Mesothelial cell of epicardium (in vitro differentiated cells): ENCODE results near the gene DRG2. TPM values are rescaled to one million over a fixed set of nuclear protein-coding genes. Genes with fewer than 3 reads are reported as not detected.

Experiments
- DNase-seq, 2 experiments: peaks; one replicate each; pipeline ENCODE4 v3.0.0; 2021; ENCODE audit warnings: low spot score in 2 of 2; ENCODE audit not compliant: unreplicated experiment in 2 of 2
- H3K27ac Mint-ChIP-seq: 2 replicates; pipeline ENCODE4 v1.8.0; 2021; ENCODE audit warnings: mixed read lengths
- H3K27me3 Mint-ChIP-seq: 2 replicates; pipeline ENCODE4 v1.8.0; 2021; ENCODE audit warnings: low read depth, mixed read lengths
- H3K36me3 Mint-ChIP-seq: 2 replicates; pipeline ENCODE4 v1.8.0; 2021; ENCODE audit warnings: mixed read lengths
- H3K4me1 Mint-ChIP-seq: 2 replicates; pipeline ENCODE4 v1.8.0; 2021; ENCODE audit warnings: mixed read lengths
- H3K4me3 Mint-ChIP-seq: 2 replicates; pipeline ENCODE4 v1.8.0; 2021; ENCODE audit warnings: mild to moderate bottlenecking, moderate library complexity, mixed read lengths
- H3K9me3 Mint-ChIP-seq: 2 replicates; pipeline ENCODE4 v1.8.0; 2021; ENCODE audit warnings: mixed read lengths
- total RNA-seq: library from RNA; stranded (reverse); gene quantifications from 3 replicates; pipeline ENCODE4 v1.2.1, GENCODE V29; 2021
- TF ChIP-seq, protein P1 (sequence below): fragments of 200-600 bp; sonication (generic); IDR thresholded peaks from one replicate; pipeline ENCODE4 v1.5.0; 2021; ENCODE audit warnings: antibody characterized with exemption; ENCODE audit not compliant: unreplicated experiment

The DRG2 gene
- total RNA-seq, 1 donor from 2014 or later: 51.2 TPM

DNA sequence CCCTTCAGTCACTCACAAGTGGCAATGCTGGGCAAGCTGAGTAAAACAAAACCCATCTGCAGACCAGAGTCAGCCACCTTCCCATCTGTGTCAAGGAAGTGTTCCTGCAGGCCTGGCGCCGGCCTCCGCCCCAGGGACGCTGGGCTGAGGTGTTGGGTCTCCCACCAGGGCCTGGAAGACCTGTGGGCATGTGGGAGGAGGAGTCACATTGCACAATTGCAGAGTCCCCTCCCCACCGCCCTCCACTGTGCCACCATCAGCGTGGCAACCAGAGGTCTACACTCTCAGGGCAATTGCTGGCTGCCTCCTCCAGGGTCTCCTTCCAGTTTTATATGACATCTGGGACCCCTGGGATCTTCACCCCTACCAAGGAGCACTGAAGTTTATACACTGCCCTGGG is 17.8 kb downstream of the DRG2 start:
- TF ChIP-seq, protein P1, sequence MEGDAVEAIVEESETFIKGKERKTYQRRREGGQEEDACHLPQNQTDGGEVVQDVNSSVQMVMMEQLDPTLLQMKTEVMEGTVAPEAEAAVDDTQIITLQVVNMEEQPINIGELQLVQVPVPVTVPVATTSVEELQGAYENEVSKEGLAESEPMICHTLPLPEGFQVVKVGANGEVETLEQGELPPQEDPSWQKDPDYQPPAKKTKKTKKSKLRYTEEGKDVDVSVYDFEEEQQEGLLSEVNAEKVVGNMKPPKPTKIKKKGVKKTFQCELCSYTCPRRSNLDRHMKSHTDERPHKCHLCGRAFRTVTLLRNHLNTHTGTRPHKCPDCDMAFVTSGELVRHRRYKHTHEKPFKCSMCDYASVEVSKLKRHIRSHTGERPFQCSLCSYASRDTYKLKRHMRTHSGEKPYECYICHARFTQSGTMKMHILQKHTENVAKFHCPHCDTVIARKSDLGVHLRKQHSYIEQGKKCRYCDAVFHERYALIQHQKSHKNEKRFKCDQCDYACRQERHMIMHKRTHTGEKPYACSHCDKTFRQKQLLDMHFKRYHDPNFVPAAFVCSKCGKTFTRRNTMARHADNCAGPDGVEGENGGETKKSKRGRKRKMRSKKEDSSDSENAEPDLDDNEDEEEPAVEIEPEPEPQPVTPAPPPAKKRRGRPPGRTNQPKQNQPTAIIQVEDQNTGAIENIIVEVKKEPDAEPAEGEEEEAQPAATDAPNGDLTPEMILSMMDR: no peak
- Mint-ChIP-seq H3K27me3 (no peaks in the 10 kb centered on the region), H3K4me3 (no peak overlapping the region), H3K4me1 (peaks cover 1% of the 10 kb centered on the region), H3K27ac (no peak overlapping the region), H3K9me3 (no peaks in the 10 kb centered on the region), H3K36me3 (no peaks in the 10 kb centered on the region)
- DNase-seq: no peak

DNA sequence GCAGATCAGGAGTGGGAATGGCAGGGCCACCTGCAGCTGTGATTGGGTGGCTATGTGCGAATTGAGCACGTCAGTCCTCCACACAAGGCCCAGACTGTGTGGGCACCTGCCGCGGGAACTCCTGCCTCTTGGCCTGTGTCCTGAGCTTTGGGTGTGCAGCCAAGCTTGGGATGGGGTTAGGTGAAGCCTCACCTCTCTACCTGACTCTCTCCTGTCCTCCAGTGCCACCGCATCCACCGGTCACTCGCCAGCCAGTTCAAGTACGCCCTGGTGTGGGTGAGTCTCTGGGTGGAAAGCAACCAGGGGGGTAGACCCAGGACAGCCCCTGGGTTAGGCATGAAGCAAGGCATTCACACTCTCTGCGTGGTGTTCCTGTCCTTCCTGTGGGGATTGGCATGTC is 18.5 kb downstream of the DRG2 start:
- Mint-ChIP-seq H3K9me3 (no peaks in the 10 kb centered on the region), H3K4me1 (peaks cover 1% of the 10 kb centered on the region), H3K4me3 (no peak overlapping the region), H3K36me3 (no peaks in the 10 kb centered on the region), H3K27ac (no peak overlapping the region), H3K27me3 (no peaks in the 10 kb centered on the region)
- no peak for DNase-seq
- TF ChIP-seq, protein P1: no peak

DNA sequence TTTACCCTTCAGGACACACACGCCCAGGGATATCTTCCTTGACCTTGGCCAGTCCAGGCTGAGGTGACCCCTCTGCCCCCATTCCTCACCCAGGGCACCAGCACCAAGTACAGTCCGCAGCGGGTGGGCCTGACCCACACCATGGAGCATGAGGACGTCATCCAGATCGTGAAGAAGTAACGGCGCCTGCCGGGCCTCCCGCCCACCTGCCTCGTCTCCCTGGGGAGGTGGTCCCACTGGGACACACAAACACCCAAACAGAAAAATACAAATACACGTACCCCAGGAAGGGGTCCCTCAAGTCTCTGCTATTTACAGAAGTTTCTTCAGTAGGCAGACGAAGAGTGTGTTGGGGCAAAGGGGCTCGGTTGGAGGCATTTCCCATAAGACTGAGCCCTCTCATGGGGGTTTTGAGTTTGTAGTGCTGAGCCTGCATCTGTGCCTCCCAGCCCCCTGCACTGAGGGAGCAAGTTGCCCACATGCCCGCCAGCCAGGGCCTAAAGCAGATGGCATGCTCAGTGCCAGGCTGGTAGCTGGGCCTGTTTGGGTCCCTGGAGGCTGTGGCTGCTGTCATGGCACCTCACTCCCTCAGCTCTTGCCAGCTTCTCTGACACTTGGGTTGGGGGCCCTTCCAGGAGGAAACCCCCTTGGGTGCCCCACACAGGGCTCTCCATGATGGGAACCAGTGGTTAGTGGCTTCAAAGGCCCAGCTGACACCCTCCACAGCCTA is 19.5 kb downstream of the DRG2 start:
- H3K27me3 Mint-ChIP-seq: no peaks in the 10 kb centered on the region
- DNase-seq: no peak

DNA sequence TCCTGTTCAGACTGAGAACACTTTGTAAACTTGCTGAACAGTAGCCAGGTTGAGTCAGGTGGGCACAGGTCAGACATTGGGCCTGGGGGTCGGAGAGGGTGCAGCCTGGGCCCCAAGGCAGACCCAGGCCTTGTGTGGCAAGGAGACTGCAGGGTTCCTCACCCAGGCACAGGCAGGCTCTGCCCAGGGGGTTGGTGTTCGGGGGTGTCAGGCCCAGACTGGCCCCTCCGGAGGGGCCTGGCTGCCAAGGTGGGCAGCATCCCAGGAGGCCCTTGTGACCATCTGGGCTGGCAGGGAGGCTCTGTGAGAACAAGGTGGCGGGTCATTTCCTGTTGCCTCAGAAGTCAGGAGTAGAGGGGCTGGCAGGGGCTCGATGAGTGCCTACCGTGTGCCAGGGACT is 20.2 kb downstream of the DRG2 start:
- peaks cover 1% of the 10 kb centered on the region for H3K4me1 Mint-ChIP-seq
- TF ChIP-seq, protein P1: no peak
- no peak overlapping the region for H3K27ac Mint-ChIP-seq
- DNase-seq: no peak
- H3K36me3 Mint-ChIP-seq: no peaks in the 10 kb centered on the region
- no peaks in the 10 kb centered on the region for H3K9me3 Mint-ChIP-seq
- H3K27me3 Mint-ChIP-seq: no peaks in the 10 kb centered on the region
- no peak overlapping the region for H3K4me3 Mint-ChIP-seq

More for the DNA sequence above, 19.5 kb downstream of the DRG2 start:
- no peak overlapping the region for H3K4me3 Mint-ChIP-seq
- TF ChIP-seq, protein P1: no peak
- peaks cover 1% of the 10 kb centered on the region for H3K4me1 Mint-ChIP-seq
- no peaks in the 10 kb centered on the region for H3K36me3 Mint-ChIP-seq
- no peak overlapping the region for H3K27ac Mint-ChIP-seq
- no peaks in the 10 kb centered on the region for H3K9me3 Mint-ChIP-seq

DNA sequence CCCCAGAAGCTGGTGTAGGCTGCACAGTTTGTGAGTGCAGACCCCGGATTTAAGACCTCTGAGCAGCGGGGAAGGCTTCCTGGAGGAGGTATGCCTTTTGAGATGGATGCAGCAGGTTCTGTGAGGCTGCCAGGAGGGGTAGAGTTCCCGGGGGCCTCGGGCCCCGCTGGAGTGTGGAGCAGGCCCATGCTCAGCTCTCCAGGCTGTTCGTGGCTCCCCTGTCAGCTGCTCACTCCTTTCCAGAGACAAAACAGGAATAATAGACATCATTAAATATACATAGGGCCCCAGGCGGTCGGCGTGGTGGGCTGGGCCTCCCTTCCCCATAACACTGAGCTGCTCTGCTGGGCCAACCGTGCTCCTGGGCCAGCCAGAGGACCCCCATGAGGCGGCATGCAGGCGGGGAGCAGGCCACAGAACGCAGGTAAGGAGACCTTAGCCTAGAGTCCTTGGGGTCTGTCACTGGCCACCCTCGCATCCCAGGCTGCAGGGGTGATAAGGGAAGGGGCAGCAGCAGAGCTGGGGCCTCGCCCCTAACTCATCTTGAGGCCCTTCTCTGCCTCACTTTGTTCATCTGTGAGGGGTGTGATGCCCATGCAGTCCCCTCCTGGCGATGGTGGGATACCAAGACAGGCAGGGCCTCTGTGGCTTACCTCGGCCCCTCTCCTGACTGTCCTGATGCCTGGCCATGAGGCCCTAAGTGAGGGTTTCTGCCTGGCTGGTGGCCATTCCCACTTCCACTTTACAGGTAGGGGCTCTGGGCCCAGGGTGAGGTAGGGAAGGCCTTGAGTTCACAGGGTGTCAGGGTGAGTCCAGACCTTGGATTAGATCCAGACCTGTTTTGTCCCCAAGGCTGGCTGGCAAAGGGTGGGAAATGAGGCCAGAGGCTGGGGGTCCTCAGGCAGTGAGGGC is 20.9 kb downstream of the DRG2 start, which contains the start of gene MYO15A:
Gene MYO15A, plus strand, starts transcription at position 356 of the 912 bp plus-strand sequence. CDS start 10,045 bp downstream, outside the sequence.
- Mint-ChIP-seq H3K4me1 (peaks cover 1% of the 10 kb centered on the region), H3K27me3 (no peaks in the 10 kb centered on the region), H3K36me3 (no peaks in the 10 kb centered on the region), H3K9me3 (no peaks in the 10 kb centered on the region), H3K4me3 (no peak within 1 kb of the TSS), H3K27ac (no peak within 1 kb of the TSS)
- TF ChIP-seq, protein P1: no peak
- no peak for DNase-seq
